ENCODE data around the gene PCCA. TPM values are rescaled to one million over a fixed set of nuclear protein-coding genes. Genes with fewer than 3 reads are reported as not detected.

PCCA gene
- total and polyA plus RNA-seq, 2 donors (not counting 1 experiment from before 2014, with no cell fraction given): 11.2 to 73.0 TPM

DNA sequence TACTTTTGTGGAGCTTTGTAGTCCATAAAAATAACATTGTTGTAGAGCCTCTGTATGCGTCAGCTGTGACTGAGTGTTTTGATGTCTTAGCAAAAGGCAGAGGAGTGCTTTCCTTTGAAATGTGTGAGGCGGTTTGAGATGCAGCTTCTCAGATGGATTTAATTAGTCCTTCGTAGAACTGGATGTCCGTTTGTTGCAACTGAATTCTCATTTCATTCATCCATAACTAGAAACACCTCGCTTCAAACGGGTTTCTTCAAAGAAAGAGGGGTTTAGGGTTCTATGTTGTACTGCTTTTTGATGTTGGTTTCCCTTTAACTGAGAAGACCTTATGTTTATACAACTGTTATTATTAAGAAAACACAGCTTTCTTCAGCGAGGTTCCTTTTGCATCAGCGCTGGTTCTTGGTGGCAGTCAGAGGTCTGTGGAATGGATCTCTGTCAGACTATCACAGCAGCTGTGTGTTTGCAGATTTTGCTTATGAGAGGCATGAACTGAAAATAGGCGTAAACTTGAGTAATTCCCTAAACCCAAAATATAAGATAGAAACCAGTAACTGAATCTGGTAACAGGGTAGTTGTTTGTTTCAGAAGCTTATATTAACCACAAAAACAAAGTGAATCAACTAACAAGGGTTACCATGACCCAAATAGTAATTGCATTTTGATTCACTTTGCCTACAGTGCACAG is 305.3 kb downstream of the PCCA start:
- Histone ChIP-seq H3K27me3 (ENCODE audit: control insufficient read depth, insufficient read depth, low read length) (no peaks in the 10 kb centered on the region), H3K4me2 (ENCODE audit: extremely low read depth, insufficient read depth, low read length) (peak overlapping the region; percentile 67), H3K9ac (ENCODE audit: insufficient read depth, low read length) (peak overlapping the region; percentile 28), H4K20me1 (ENCODE audit: control insufficient read depth, extremely low read depth, insufficient read depth, low read length) (no peaks in the 10 kb centered on the region), H3K36me3 (ENCODE audit: control insufficient read depth, insufficient read depth, low read length) (no peaks in the 10 kb centered on the region), H3K4me1 (ENCODE audit: control insufficient read depth, extremely low read depth, insufficient read depth, low read length) (peaks cover 9% of the 10 kb centered on the region), H3K79me2 (ENCODE audit: control insufficient read depth, insufficient read depth, low read length) (no peaks in the 10 kb centered on the region), H3K9me3 (ENCODE audit: control insufficient read depth, insufficient read depth, low read depth, low read length) (no peaks in the 10 kb centered on the region), H2AFZ (ENCODE audit: low read length) (no peak overlapping the region), H3K27ac (ENCODE audit: insufficient read depth, low read length) (peak overlapping the region; percentile 79), H3K4me3 (replicated peaks in 1 of 4; ENCODE audit: control extremely low read depth in 1 of 4, insufficient read depth in 1 of 4, low read depth in 3 of 4, low read length in 4 of 4) (peak overlapping the region in 3 of 4 experiments; percentile 12 to 39 (median 38))
- DNase-seq (ENCODE audit: low read depth in 2 of 2): peak; percentile 88 to 89
- no peak for TF ChIP-seq EZH2 (IDR thresholded peaks at IDR 0.05; ENCODE audit: low read length, missing control alignments)
- TF ChIP-seq, protein P1, sequence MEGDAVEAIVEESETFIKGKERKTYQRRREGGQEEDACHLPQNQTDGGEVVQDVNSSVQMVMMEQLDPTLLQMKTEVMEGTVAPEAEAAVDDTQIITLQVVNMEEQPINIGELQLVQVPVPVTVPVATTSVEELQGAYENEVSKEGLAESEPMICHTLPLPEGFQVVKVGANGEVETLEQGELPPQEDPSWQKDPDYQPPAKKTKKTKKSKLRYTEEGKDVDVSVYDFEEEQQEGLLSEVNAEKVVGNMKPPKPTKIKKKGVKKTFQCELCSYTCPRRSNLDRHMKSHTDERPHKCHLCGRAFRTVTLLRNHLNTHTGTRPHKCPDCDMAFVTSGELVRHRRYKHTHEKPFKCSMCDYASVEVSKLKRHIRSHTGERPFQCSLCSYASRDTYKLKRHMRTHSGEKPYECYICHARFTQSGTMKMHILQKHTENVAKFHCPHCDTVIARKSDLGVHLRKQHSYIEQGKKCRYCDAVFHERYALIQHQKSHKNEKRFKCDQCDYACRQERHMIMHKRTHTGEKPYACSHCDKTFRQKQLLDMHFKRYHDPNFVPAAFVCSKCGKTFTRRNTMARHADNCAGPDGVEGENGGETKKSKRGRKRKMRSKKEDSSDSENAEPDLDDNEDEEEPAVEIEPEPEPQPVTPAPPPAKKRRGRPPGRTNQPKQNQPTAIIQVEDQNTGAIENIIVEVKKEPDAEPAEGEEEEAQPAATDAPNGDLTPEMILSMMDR (conservative IDR thresholded peaks at IDR 0.05 in 1 of 2, IDR thresholded peaks at IDR 0.05 in 1 of 2; ENCODE audit: low read depth in 1 of 2, low read length in 2 of 2): no peak

DNA sequence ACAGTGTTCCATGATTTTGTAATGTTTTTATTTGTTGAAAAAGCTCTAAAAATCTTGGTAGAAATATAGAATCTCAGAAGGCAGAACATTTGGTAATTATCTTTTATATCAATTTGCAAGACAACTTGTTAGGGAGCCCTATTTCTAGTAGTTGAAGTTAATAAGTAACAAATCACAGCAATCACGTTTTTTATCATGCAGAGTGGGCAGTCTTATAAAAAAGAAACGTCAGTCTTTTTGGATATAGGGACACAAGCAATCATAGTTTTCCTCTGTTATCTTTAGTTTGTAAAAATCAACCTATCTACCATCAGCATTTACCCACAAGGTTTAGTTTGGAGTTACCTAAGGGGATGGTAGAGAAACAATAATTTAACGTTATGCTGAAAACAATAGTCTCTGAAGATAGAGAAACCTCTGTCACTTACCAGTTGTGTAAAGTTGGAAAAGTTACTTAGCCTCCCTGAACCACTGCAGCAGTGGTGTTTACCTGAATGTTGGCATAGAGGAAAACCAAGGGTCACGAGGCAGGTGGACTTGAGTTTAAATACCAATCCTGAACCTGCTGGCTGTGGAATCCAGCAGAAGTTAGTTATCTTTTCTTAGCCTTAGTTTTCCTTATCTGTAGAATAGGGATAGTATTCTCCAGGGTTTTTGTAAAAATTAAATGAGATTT is 306.9 kb downstream of the PCCA start:
- Histone ChIP-seq H3K4me3 (replicated peaks in 1 of 4; ENCODE audit: control extremely low read depth in 1 of 4, insufficient read depth in 1 of 4, low read depth in 3 of 4, low read length in 4 of 4) (no peak overlapping the region), H3K79me2 (ENCODE audit: control insufficient read depth, insufficient read depth, low read length) (no peaks in the 10 kb centered on the region), H3K27me3 (ENCODE audit: control insufficient read depth, insufficient read depth, low read length) (no peaks in the 10 kb centered on the region), H4K20me1 (ENCODE audit: control insufficient read depth, extremely low read depth, insufficient read depth, low read length) (no peaks in the 10 kb centered on the region), H3K4me2 (ENCODE audit: extremely low read depth, insufficient read depth, low read length) (no peak overlapping the region), H2AFZ (ENCODE audit: low read length) (no peak overlapping the region), H3K9me3 (ENCODE audit: control insufficient read depth, insufficient read depth, low read depth, low read length) (no peaks in the 10 kb centered on the region), H3K9ac (ENCODE audit: insufficient read depth, low read length) (no peak overlapping the region), H3K4me1 (ENCODE audit: control insufficient read depth, extremely low read depth, insufficient read depth, low read length) (peaks cover 9% of the 10 kb centered on the region), H3K36me3 (ENCODE audit: control insufficient read depth, insufficient read depth, low read length) (no peaks in the 10 kb centered on the region), H3K27ac (ENCODE audit: insufficient read depth, low read length) (no peak overlapping the region)
- DNase-seq (ENCODE audit: low read depth in 2 of 2): no peak
- TF ChIP-seq EZH2 (IDR thresholded peaks at IDR 0.05; ENCODE audit: low read length, missing control alignments): no peak
- TF ChIP-seq, protein P1 (conservative IDR thresholded peaks at IDR 0.05 in 1 of 2, IDR thresholded peaks at IDR 0.05 in 1 of 2; ENCODE audit: low read depth in 1 of 2, low read length in 2 of 2): no peak

DNA sequence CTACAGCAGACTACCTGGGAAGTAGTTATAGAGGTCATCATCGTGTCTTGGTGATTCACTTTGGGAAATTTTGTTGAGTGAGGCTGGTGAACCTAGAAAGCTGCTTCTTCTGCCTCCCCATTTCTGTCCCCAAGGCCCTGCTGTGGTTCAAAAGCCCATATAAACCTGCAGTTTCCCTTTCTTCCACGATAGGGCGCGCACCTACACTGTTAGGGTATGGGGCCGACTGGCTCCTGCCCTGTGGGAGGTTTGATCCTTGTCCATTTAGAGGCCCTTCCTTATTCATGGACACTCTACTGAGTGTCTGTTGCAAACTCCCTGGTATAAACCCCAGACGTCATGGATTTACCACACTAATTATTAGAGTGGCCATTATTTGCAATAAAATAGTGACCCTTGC is 307.9 kb downstream of the PCCA start:
- Histone ChIP-seq H3K4me2 (ENCODE audit: extremely low read depth, insufficient read depth, low read length) (no peak overlapping the region), H3K27ac (ENCODE audit: insufficient read depth, low read length) (no peak overlapping the region), H3K4me3 (replicated peaks in 1 of 4; ENCODE audit: control extremely low read depth in 1 of 4, insufficient read depth in 1 of 4, low read depth in 3 of 4, low read length in 4 of 4) (no peak overlapping the region), H3K9ac (ENCODE audit: insufficient read depth, low read length) (no peak overlapping the region), H3K9me3 (ENCODE audit: control insufficient read depth, insufficient read depth, low read depth, low read length) (no peaks in the 10 kb centered on the region), H3K27me3 (ENCODE audit: control insufficient read depth, insufficient read depth, low read length) (no peaks in the 10 kb centered on the region), H4K20me1 (ENCODE audit: control insufficient read depth, extremely low read depth, insufficient read depth, low read length) (no peaks in the 10 kb centered on the region), H3K4me1 (ENCODE audit: control insufficient read depth, extremely low read depth, insufficient read depth, low read length) (peaks cover 6% of the 10 kb centered on the region), H3K79me2 (ENCODE audit: control insufficient read depth, insufficient read depth, low read length) (no peaks in the 10 kb centered on the region), H3K36me3 (ENCODE audit: control insufficient read depth, insufficient read depth, low read length) (no peaks in the 10 kb centered on the region), H2AFZ (ENCODE audit: low read length) (no peak overlapping the region)
- TF ChIP-seq EZH2 (IDR thresholded peaks at IDR 0.05; ENCODE audit: low read length, missing control alignments): no peak
- TF ChIP-seq, protein P1 (conservative IDR thresholded peaks at IDR 0.05 in 1 of 2, IDR thresholded peaks at IDR 0.05 in 1 of 2; ENCODE audit: low read depth in 1 of 2, low read length in 2 of 2): no peak
- no peak for DNase-seq (ENCODE audit: low read depth in 2 of 2)
